GM12878 (cell line): ENCODE results near the gene HOXB1. TPM values are rescaled to one million over a fixed set of nuclear protein-coding genes. Genes with fewer than 3 reads are reported as not detected.

Source experiments
- ATAC-seq: fragments of 200-7000 bp; cut with Tn5 transposase; 3 replicates; pipeline ENCODE4 v1.9.1; 2020; ENCODE audit warnings: mild to moderate bottlenecking, moderate library complexity
- BruUV-seq: library from RNA; stranded (reverse); fragments of 400-500 nt; replicated peaks from 2 replicates; lab custom pipeline; 2021; lab: Mats Ljungman, UMichigan
- CTCF ChIA-PET: fragments of 300-600 bp; sonication (Branson Sonifier 250); formaldehyde crosslinking; extraction: SDS; loops from one replicate; lab custom pipeline; 2021; ENCODE audit warnings: inconsistent platforms; lab: Yijun Ruan, JAX
- POLR2A ChIA-PET: fragments of 350-600 bp; formaldehyde crosslinking; extraction: SDS; loops from one replicate; lab custom pipeline; 2021; ENCODE audit warnings: inconsistent platforms; lab: Charles Lee
- RAD21 ChIA-PET: fragments of 300-600 bp; sonication (Branson Sonifier 250); formaldehyde crosslinking; loops from one replicate; lab custom pipeline; 2023; ENCODE audit warnings: antibody characterized with exemption; ENCODE audit not compliant: unreplicated experiment; lab: Charles Lee
- SMC1A ChIA-PET: fragments of 300-600 bp; sonication (Branson Sonifier 250); formaldehyde crosslinking; loops from one replicate; lab custom pipeline; 2023; ENCODE audit not compliant: unreplicated experiment, uncharacterized antibody; lab: Charles Lee
- DNase-seq: peaks from one replicate; pipeline ENCODE4 v3.0.0-alpha.2; 2011; ENCODE audit warnings: low read depth, low spot score
- FAIRE-seq: peaks from 3 replicates; lab custom pipeline; 2011; peaks lifted over from hg19 to GRCh38; lab: Jason Lieb, UNC
- H2AFZ ChIP-seq: 2 replicates; pipeline ENCODE4 v1.6.0; 2011; ENCODE audit warnings: low read depth, low read length, control low read depth; ENCODE audit not compliant: control insufficient read depth
- H3K27ac ChIP-seq: 2 replicates; pipeline ENCODE4 v1.5.1; 2011; ENCODE audit warnings: control low read depth; ENCODE audit not compliant: control insufficient read depth, insufficient read depth
- H3K27me3 ChIP-seq, 2 experiments: replicated peaks in 1 of 2; 2 replicates each; pipeline versions ENCODE4 v1.6.0 to v1.6.1; 2011; ENCODE audit warnings: low read length in 1 of 2; ENCODE audit not compliant: control insufficient read depth in 2 of 2, insufficient read depth in 2 of 2
- H3K36me3 ChIP-seq, 2 experiments: 2 replicates each; pipeline ENCODE4 v1.5.1; 2011; ENCODE audit warnings: low read length in 1 of 2; ENCODE audit not compliant: control insufficient read depth in 2 of 2, insufficient read depth in 2 of 2
- H3K4me1 ChIP-seq: 2 replicates; pipeline ENCODE4 v1.6.1; 2011; ENCODE audit warnings: mild to moderate bottlenecking, low read length, moderate library complexity, mixed read lengths; ENCODE audit not compliant: control insufficient read depth, insufficient read depth
- H3K4me2 ChIP-seq: 2 replicates; pipeline ENCODE4 v1.6.0; 2011; ENCODE audit warnings: control low read depth; ENCODE audit not compliant: control insufficient read depth, insufficient read depth
- H3K4me3 ChIP-seq: fragments of 200-600 bp; sonication (generic); 2 replicates; pipeline ENCODE4 v1.5.1; 2016
- H3K79me2 ChIP-seq: 2 replicates; pipeline ENCODE4 v1.6.0; 2011; ENCODE audit warnings: low read length; ENCODE audit not compliant: control insufficient read depth, insufficient read depth
- H3K9ac ChIP-seq: 2 replicates; pipeline ENCODE4 v1.8.0; 2011; ENCODE audit warnings: low read length, control low read depth, mixed read lengths; ENCODE audit not compliant: control insufficient read depth, insufficient read depth
- H3K9me3 ChIP-seq: replicated peaks from 3 replicates; pipeline ENCODE4 v1.5.1; 2011; ENCODE audit warnings: mild to moderate bottlenecking, low read length; ENCODE audit not compliant: control insufficient read depth, insufficient read depth
- H4K20me1 ChIP-seq: 2 replicates; pipeline ENCODE4 v1.6.0; 2011; ENCODE audit not compliant: control insufficient read depth, insufficient read depth
- BMI1 ChIP-seq: fragments of 450-650 bp; IDR thresholded peaks from 2 replicates; pipeline ENCODE4 v1.6.1; 2016; ENCODE audit warnings: mild to moderate bottlenecking, moderate library complexity, borderline replicate concordance
- EZH2 ChIP-seq: IDR thresholded peaks from 2 replicates; pipeline ENCODE4 v1.6.1; 2012; ENCODE audit warnings: low read depth, mild to moderate bottlenecking, control low read depth, inconsistent platforms, low read length, borderline replicate concordance; ENCODE audit not compliant: control insufficient read depth
- FOXK2 ChIP-seq: fragments of 450-650 bp; IDR thresholded peaks from 2 replicates; pipeline ENCODE4 v1.6.1; 2017; ENCODE audit warnings: mild to moderate bottlenecking, moderate library complexity
- NFYB ChIP-seq: IDR thresholded peaks from 2 replicates; pipeline ENCODE4 v1.6.1; 2011; ENCODE audit warnings: low read depth, mild to moderate bottlenecking, low read length, improper control_type of control experiment, moderate library complexity; ENCODE audit not compliant: insufficient read depth
- POLR2AphosphoS2 ChIP-seq: IDR thresholded peaks from 2 replicates; pipeline ENCODE4 v1.6.1; 2011; ENCODE audit warnings: low read depth, mild to moderate bottlenecking, low read length, improper control_type of control experiment, moderate library complexity
- STAT3 ChIP-seq: IDR thresholded peaks from 2 replicates; pipeline ENCODE4 v1.6.1; 2011; ENCODE audit warnings: low read depth, low read length, improper control_type of control experiment
- USF1 ChIP-seq: IDR thresholded peaks from 2 replicates; pipeline ENCODE4 v1.6.1; 2011; ENCODE audit warnings: borderline replicate concordance, low read depth, mild to moderate bottlenecking, moderate library complexity, mixed read lengths, low read length; ENCODE audit not compliant: insufficient read depth; ENCODE audit errors: extremely low read length
- USF2 ChIP-seq: IDR thresholded peaks from 2 replicates; pipeline ENCODE4 v1.6.1; 2011; ENCODE audit warnings: low read depth, low read length, improper control_type of control experiment, borderline replicate concordance
- YBX1 ChIP-seq: fragments of 450-650 bp; IDR thresholded peaks from 2 replicates; pipeline ENCODE4 v1.6.1; 2016; ENCODE audit warnings: antibody characterized with exemption
- ZZZ3 ChIP-seq: IDR thresholded peaks from 2 replicates; pipeline ENCODE4 v1.6.1; 2011; ENCODE audit warnings: low read depth; ENCODE audit not compliant: control insufficient read depth, insufficient read length
- WGBS: methylation state at CpG from one replicate; pipeline ENCODE4 v1.1.6; 2016; ENCODE audit warnings: low lambda C conversion rate; ENCODE audit not compliant: insufficient replicate concordance, insufficient coverage; ENCODE audit errors: missing lambda C conversion rate; 5-methylcytosine and 5-hydroxymethylcytosine counted together
- in situ Hi-C: fragments of 300-500 bp; cut with MboI; formaldehyde crosslinking; loops from 9 replicates; pipeline ENCODE4 v1.14.3; 2018; ENCODE audit warnings: mixed read lengths
- intact Hi-C: fragments of 100-400 bp; cut with micrococcal nuclease; formaldehyde crosslinking; loops from one replicate; pipeline ENCODE4 v1.14.2; 2022; ENCODE audit not compliant: unreplicated experiment
- polyA plus RNA-seq, 11 experiments: library from polyadenylated mRNA; depleted of rRNA in 4 of 11; unstranded in 6 of 11; stranded (reverse) in 5 of 11; fragments of >200 nt; fragmentation: Nextera tagmentation in 4 of 11; fragmentation: Illumina TruSeq in 1 of 11; extraction: Ambion mirVana in 4 of 11; extraction: Trizol in 1 of 11; gene quantifications; 1 replicate in 1 of 11; 2 replicates in 10 of 11; pipeline versions ENCODE4 v1.2.1 to v1.2.3, GENCODE V29; 2011 to 2016; ENCODE audit warnings: inconsistent platforms in 2 of 11, missing spikeins in 2 of 11, low read depth in 1 of 11
- total RNA-seq, 4 experiments: library from RNA; depleted of rRNA in 3 of 4; stranded (reverse); fragments of >200 nt in 3 of 4; fragmentation: Illumina TruSeq in 1 of 4; extraction: Trizol in 1 of 4; gene quantifications; 2 replicates each; pipeline versions ENCODE4 v1.2.1 to v1.2.3, GENCODE V29; 2013 to 2021

The HOXB1 gene
- total and polyA plus RNA-seq, 10 of the 15 experiments (the other 5 are each of a cell fraction or from before 2014, with no cell fraction given): not detected

- POLR2A ChIA-PET: interaction anchor here (0.6 kb wide), 1 partner anchor 9 kb away, joined by 3 read pairs; no protein-coding TSS in a partner anchor
- CTCF ChIA-PET: no interaction called here
- no peaks in the 10 kb centered on the region for H4K20me1 ChIP-seq
- no peaks in the 10 kb centered on the region for H3K9me3 ChIP-seq
- intact Hi-C loops: no loop called here
- ATAC-seq (no peak), FAIRE-seq (no peak), DNase-seq (no peak)
- H3K4me1 ChIP-seq: no peaks in the 10 kb centered on the region
- no peak overlapping the region for H3K4me3 ChIP-seq
- TF ChIP-seq USF1: no peak
- TF ChIP-seq YBX1: no peak
- TF ChIP-seq EZH2: no peak
- no peak for TF ChIP-seq BMI1
- TF ChIP-seq ZZZ3: no peak
- no peak for TF ChIP-seq NFYB
- no peak for TF ChIP-seq USF2
- no peak for TF ChIP-seq POLR2AphosphoS2
- TF ChIP-seq STAT3: no peak
- TF ChIP-seq FOXK2: no peak
- TF ChIP-seq, all 136 proteins: peak for 0
- ChIA-PET RAD21 (no interaction called here), SMC1A (interaction anchor here (0.6 to 1.3 kb wide), 2 partner anchors 61 to 91 kb away, joined by 4 read pairs; no protein-coding TSS in a partner anchor)
- Histone ChIP-seq H3K79me2 (no peaks in the 10 kb centered on the region), H3K9ac (no peak overlapping the region), H2AFZ (no peak overlapping the region), H3K27ac (no peak overlapping the region), H3K36me3 (no peaks in the 10 kb centered on the region; a peak in 1 of 4 replicates), H3K27me3 (no peaks in the 10 kb centered on the region), H3K4me2 (no peak overlapping the region)
- no TSS peak for BruUV-seq
- 91% methylated on average over 2 of the region's 2 CpGs for WGBS
- in situ Hi-C loops: no loop called here
These were observed 34.3 kb upstream of the HOXB1 start for GRCh38 chr17:48565022-48565554.
